Pons (tissue), 1 donor: ENCODE results near the gene FBXO40.

Source experiments
- DNase-seq: peaks from one replicate; pipeline ENCODE4 v3.0.0-alpha.2; 2016; ENCODE audit warnings: low spot score

FBXO40 gene

GRCh38 chr3:121621491-121621890, 28.3 kb downstream of the FBXO40 start:
- DNase-seq = no peak

GRCh38 chr3:121624147-121624899, 31.1 kb downstream of the FBXO40 start:
- no peak for DNase-seq

- DNase-seq = no peak
Observed at GRCh38 chr3:121626495-121626894, 33.3 kb downstream of the FBXO40 start.

GRCh38 chr3:121627211-121627610, 34.0 kb downstream of the FBXO40 start:
- no peak for DNase-seq

GRCh38 chr3:121627622-121628021, 34.4 kb downstream of the FBXO40 start:
- no peak for DNase-seq

GRCh38 chr3:121629601-121630000, 36.4 kb downstream of the FBXO40 start:
- DNase-seq = no peak

GRCh38 chr3:121630355-121630754, 37.2 kb downstream of the FBXO40 start:
- no peak for DNase-seq

GRCh38 chr3:121637922-121638321, 44.7 kb downstream of the FBXO40 start:
- no peak for DNase-seq

GRCh38 chr3:121641127-121641526, 47.9 kb downstream of the FBXO40 start:
- no peak for DNase-seq

- no peak for DNase-seq
Observed at GRCh38 chr3:121642601-121643314, 49.6 kb downstream of the FBXO40 start.

GRCh38 chr3:121645054-121645453, 51.9 kb downstream of the FBXO40 start:
- no peak for DNase-seq

- DNase-seq = peak; percentile 30
Observed at GRCh38 chr3:121648219-121648958, 55.2 kb downstream of the FBXO40 start.

GRCh38 chr3:121649645-121650044, 56.5 kb downstream of the FBXO40 start:
- DNase-seq = no peak

- no peak for DNase-seq
Observed at GRCh38 chr3:121651684-121652083, 58.5 kb downstream of the FBXO40 start.

GRCh38 chr3:121654493-121655385, 61.6 kb downstream of the FBXO40 start:
- no peak for DNase-seq

- no peak for DNase-seq
Observed at GRCh38 chr3:121658716-121659435, 65.7 kb downstream of the FBXO40 start.

GRCh38 chr3:121659586-121659985, 66.4 kb downstream of the FBXO40 start:
- DNase-seq = peak; percentile 25

GRCh38 chr3:121660356-121661171, 67.4 kb downstream of the FBXO40 start, which contains the start of gene HCLS1:
TSS of gene HCLS1 (minus strand) at chr3:121660903. CDS start at chr3:121658347, 2,556 bp downstream.
- peak; percentile 77 for DNase-seq

GRCh38 chr3:121661376-121661775, 68.2 kb downstream of the FBXO40 start:
- DNase-seq = no peak

- no peak for DNase-seq
Observed at GRCh38 chr3:121662742-121663141, 69.6 kb downstream of the FBXO40 start.
